Thyroid gland (tissue), 4 donors: ENCODE measurements around the gene ATP10B. TPM values are rescaled to one million over a fixed set of nuclear protein-coding genes. Genes with fewer than 3 reads are reported as not detected.

Experiments
- DNase-seq, 2 donors: peaks; one replicate each; pipeline ENCODE4 v3.0.0-alpha.2; 2019
- H3K27ac ChIP-seq, 3 donors: fragments of 200-600 bp; sonication (generic); 1 replicate in 2 of 3; 2 replicates in 1 of 3; pipeline ENCODE4 v1.5.1; 2016 to 2019; ENCODE audit warnings: mild to moderate bottlenecking in 1 of 3, moderate library complexity in 1 of 3
- H3K27me3 ChIP-seq: fragments of 200-600 bp; sonication (generic); one replicate; pipeline ENCODE4 v1.5.1; 2019
- H3K36me3 ChIP-seq, 2 donors: fragments of 200-600 bp; sonication (generic); one replicate each; pipeline ENCODE4 v1.5.1; 2016 to 2019
- H3K4me1 ChIP-seq, 2 donors: fragments of 200-600 bp; sonication (generic); one replicate each; pipeline ENCODE4 v1.5.1; 2017 to 2019
- H3K4me3 ChIP-seq, 3 donors: fragments of 200-600 bp; sonication (generic); replicated peaks in 1 of 3; 1 replicate in 2 of 3; 2 replicates in 1 of 3; pipeline ENCODE4 v1.5.1; 2016; ENCODE audit warnings: mild to moderate bottlenecking in 1 of 3
- H3K9me3 ChIP-seq: fragments of 200-600 bp; sonication (generic); one replicate; pipeline ENCODE4 v1.5.1; 2017
- POLR2A ChIP-seq, 2 donors: fragments of 450-650 bp; IDR thresholded peaks; one replicate each; pipeline ENCODE4 v1.6.1; 2017; ENCODE audit warnings: antibody characterized with exemption in 2 of 2, mild to moderate bottlenecking in 2 of 2, moderate library complexity in 1 of 2
- WGBS, 2 donors: methylation state at CpG; one replicate each; pipeline ENCODE4 v1.1.5; 2017; 5-methylcytosine and 5-hydroxymethylcytosine counted together
- intact Hi-C: fragments of 100-400 bp; cut with DNase I; formaldehyde crosslinking; loops from one replicate; pipeline ENCODE4 v1.15.1; 2023
- total RNA-seq, 4 donors: library from RNA; depleted of rRNA; stranded (reverse); fragments of >200 nt; gene quantifications; one replicate each; pipeline ENCODE4 v1.2.3, GENCODE V29; 2016
- TF ChIP-seq, protein P1 (sequence below), 6 experiments: fragments of 200-600 bp in 3 of 6; fragments of 450-650 bp in 3 of 6; sonication (generic) in 3 of 6; IDR thresholded peaks; one replicate each; pipeline ENCODE4 v1.5.1; 2016 to 2019; ENCODE audit warnings: antibody characterized with exemption in 6 of 6, mild to moderate bottlenecking in 2 of 6, inconsistent platforms in 1 of 6, moderate library complexity in 1 of 6

The ATP10B gene
- total RNA-seq, 4 donors from 2014 or later, result 0.13 to 0.42 (median 0.15) TPM; not detected in 1

GRCh38 chr5:160667160-160667559 is 184.9 kb downstream of the ATP10B start:
- TF ChIP-seq, protein P1, sequence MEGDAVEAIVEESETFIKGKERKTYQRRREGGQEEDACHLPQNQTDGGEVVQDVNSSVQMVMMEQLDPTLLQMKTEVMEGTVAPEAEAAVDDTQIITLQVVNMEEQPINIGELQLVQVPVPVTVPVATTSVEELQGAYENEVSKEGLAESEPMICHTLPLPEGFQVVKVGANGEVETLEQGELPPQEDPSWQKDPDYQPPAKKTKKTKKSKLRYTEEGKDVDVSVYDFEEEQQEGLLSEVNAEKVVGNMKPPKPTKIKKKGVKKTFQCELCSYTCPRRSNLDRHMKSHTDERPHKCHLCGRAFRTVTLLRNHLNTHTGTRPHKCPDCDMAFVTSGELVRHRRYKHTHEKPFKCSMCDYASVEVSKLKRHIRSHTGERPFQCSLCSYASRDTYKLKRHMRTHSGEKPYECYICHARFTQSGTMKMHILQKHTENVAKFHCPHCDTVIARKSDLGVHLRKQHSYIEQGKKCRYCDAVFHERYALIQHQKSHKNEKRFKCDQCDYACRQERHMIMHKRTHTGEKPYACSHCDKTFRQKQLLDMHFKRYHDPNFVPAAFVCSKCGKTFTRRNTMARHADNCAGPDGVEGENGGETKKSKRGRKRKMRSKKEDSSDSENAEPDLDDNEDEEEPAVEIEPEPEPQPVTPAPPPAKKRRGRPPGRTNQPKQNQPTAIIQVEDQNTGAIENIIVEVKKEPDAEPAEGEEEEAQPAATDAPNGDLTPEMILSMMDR (IDR thresholded peaks at IDR 0.05), result no peak
- no peak for TF ChIP-seq POLR2A (IDR thresholded peaks at IDR 0.05)
- 77 to 82% methylated on average over 5 of the region's 5 CpGs for WGBS, 2 donors
- Histone ChIP-seq H3K9me3 (no peaks in the 10 kb centered on the region), H3K27ac (peak overlapping the region in 1 of 3 donors; percentile 9), H3K27me3 (no peaks in the 10 kb centered on the region), H3K4me1 (peaks cover 0 to 6% of the 10 kb centered on the region in 2 donors), H3K4me3 (no peak overlapping the region), H3K36me3 (no peaks in the 10 kb centered on the region)
- DNase-seq, result no peak
- intact Hi-C loops, result no loop called here

GRCh38 chr5:160665460-160665859 is 186.6 kb downstream of the ATP10B start:
- H3K4me1 ChIP-seq, result peaks cover 0 to 6% of the 10 kb centered on the region in 2 donors
- H3K4me3 ChIP-seq, result no peak overlapping the region
- TF ChIP-seq, protein P1 (IDR thresholded peaks at IDR 0.05), result no peak
- TF ChIP-seq POLR2A (IDR thresholded peaks at IDR 0.05), result no peak
- no peak for DNase-seq
- no peaks in the 10 kb centered on the region for H3K27me3 ChIP-seq
- intact Hi-C loops, result no loop called here
- WGBS, 2 donors, result 33 to 39% methylated on average over 3 of the region's 3 CpGs
- H3K27ac ChIP-seq, result peak overlapping the region in 1 of 3 donors; percentile 1
- no peaks in the 10 kb centered on the region for H3K36me3 ChIP-seq
- no peaks in the 10 kb centered on the region for H3K9me3 ChIP-seq

DNA sequence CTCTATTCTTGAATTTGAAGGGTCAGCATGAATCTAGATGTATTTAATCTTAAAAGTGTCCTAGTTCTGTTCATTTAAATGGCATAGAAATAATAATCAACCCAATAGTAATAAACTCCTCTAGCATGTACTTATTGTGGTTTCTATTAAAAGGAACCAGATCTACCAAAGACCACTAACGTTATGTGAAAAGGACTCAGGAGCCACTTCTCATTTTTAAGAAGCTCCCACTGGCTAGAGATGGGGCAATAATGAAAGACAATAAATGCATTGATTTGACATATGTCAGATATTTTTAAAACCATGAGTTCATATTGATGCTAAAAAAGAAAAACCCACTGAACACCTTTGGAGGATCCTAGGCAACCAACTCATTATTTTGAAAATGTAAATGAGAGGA is 191.9 kb downstream of the ATP10B start:
- Histone ChIP-seq H3K36me3 (no peaks in the 10 kb centered on the region), H3K9me3 (no peaks in the 10 kb centered on the region), H3K27ac (no peak overlapping the region), H3K4me1 (no peaks in the 10 kb centered on the region), H3K4me3 (no peak overlapping the region), H3K27me3 (no peaks in the 10 kb centered on the region)
- DNase-seq, result no peak
- intact Hi-C loops, result no loop called here
- 67 to 73% methylated on average over 1 of the region's 1 CpG for WGBS, 2 donors
- no peak for TF ChIP-seq POLR2A (IDR thresholded peaks at IDR 0.05)
- TF ChIP-seq, protein P1 (IDR thresholded peaks at IDR 0.05), result no peak

- no peak for DNase-seq
- intact Hi-C loops, result no loop called here
- Histone ChIP-seq H3K36me3 (no peaks in the 10 kb centered on the region), H3K4me3 (no peak overlapping the region), H3K4me1 (no peaks in the 10 kb centered on the region), H3K27me3 (no peaks in the 10 kb centered on the region), H3K27ac (no peak overlapping the region), H3K9me3 (no peaks in the 10 kb centered on the region)
- 87 to 91% methylated on average over 5 of the region's 5 CpGs for WGBS, 2 donors
- no peak for TF ChIP-seq POLR2A (IDR thresholded peaks at IDR 0.05)
- TF ChIP-seq, protein P1 (IDR thresholded peaks at IDR 0.05), result no peak
Observed at GRCh38 chr5:160657622-160658458, 194.2 kb downstream of the ATP10B start.

- DNase-seq, result no peak
- TF ChIP-seq POLR2A (IDR thresholded peaks at IDR 0.05), result no peak
- TF ChIP-seq, protein P1 (IDR thresholded peaks at IDR 0.05), result no peak
- H3K4me3 ChIP-seq, result no peak overlapping the region
- H3K27ac ChIP-seq, result no peak overlapping the region
- 91 to 94% methylated on average over 1 of the region's 1 CpG for WGBS, 2 donors
- intact Hi-C loops, result no loop called here
- H3K4me1 ChIP-seq, result no peaks in the 10 kb centered on the region
- no peaks in the 10 kb centered on the region for H3K36me3 ChIP-seq
- no peaks in the 10 kb centered on the region for H3K9me3 ChIP-seq
- H3K27me3 ChIP-seq, result no peaks in the 10 kb centered on the region
Observed at GRCh38 chr5:160657068-160657507, 194.9 kb downstream of the ATP10B start.
